GM19455 (cell line): Measurements from ENCODE around the gene USH1G.
"Not testable (repeated sequence)": the region's sequence is repeated elsewhere in the genome, so short reads cannot be mapped to it uniquely, and the experiment has no call there.

Experiments used
- ATAC-seq: cut with Tn5 transposase; IDR thresholded peaks from one replicate; pipeline ENCODE4 v1.9.1; 2021; ENCODE audit not compliant: unreplicated experiment

Gene USH1G

GRCh38 chr17:74935585-74936469, 12.8 kb upstream of the USH1G start, which contains the start of gene OTOP3:
Gene OTOP3 (plus strand): TSS chr17:74935898. CDS start chr17:74935922, 24 bp downstream.
- ATAC-seq, result no peak

- no peak for ATAC-seq
These were observed 12.0 kb upstream of the USH1G start for GRCh38 chr17:74935048-74935447.

DNA sequence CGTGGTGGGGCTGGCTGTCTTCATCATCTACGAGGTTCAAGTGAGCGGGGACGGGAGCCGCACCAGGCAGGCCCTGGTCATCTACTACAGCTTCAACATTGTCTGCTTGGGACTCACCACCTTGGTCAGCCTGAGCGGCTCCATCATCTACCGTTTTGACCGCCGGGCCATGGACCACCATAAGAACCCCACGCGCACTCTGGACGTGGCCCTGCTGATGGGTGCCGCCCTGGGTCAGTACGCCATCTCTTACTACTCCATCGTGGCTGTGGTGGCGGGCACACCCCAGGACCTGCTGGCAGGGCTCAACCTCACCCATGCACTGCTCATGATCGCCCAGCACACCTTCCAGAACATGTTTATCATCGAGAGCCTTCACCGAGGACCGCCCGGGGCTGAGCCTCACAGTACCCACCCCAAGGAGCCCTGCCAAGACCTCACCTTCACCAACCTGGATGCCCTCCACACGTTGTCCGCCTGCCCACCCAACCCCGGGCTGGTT, 7.5 kb upstream of the USH1G start:
- no peak for ATAC-seq

DNA sequence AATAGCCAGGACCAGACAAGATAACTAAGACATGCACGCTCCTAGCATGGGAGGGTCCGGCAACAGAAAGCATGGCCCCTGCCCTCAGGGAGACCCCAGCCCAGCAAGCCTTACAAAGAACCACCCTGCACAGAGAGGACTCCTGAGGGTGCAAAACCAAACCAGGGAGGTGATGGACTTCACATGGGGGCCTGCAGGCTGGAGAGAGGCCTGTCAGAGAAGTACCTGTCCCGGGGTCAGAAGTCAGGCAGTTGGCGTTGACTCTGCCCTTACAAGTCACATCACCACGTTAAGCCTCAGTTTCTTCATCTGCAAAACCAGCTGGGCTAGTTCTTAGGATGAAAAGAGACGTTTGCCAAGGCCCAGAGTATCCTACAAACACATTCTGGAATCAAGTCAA, 5.7 kb upstream of the USH1G start:
- ATAC-seq, result no peak

DNA sequence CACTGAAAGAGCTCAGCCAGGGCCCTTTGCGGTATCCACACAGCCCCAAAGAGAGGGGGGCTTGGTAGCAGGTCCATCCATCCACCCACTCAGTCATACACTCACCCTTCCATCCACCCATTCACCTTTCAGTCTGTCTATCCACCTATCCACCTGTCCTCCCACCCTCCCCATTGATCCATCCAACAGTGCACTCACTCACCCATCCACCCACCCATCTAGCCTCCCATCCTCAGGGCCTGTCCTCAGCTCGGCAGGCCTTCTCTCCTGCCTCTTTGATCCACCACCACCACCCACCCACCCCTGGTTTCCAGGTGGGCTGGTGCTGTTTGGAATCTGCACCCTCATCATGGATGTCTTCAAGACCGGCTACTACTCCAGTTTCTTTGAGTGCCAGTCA, 2.2 kb upstream of the USH1G start:
- no peak for ATAC-seq

DNA sequence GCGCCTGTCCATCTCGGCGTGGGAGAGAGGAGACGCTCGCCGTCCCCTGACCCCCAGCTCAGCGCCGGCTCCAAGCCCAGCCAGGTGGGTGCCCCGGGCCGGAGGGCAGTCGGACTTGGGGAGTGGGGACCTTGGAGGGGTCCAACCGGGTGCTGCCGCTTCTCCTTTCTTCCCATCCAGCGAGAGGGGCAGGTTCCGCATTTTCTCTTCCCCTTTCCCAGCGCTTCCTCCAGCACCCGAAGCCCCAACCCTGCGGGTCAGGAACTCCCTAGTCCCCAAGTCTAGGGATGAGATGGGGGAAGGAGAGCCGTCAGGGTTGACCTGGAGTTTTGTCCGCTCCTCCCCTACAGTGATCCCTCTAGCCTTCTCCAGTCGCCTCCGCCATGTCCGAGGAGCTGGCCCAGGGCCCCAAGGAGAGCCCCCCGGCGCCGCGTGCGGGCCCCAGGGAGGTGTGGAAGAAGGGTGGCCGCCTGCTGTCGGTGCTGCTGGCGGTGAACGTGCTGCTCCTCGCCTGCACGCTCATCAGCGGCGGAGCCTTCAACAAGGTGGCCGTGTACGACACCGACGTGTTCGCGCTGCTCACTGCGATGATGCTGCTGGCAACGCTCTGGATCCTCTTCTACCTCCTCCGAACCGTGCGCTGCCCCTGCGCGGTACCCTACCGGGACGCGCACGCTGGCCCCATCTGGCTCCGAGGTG, 1.3 kb upstream of the USH1G start, which contains the start of gene OTOP2:
Gene OTOP2, plus strand, starts transcription at position 24 of the 699 bp plus-strand sequence. Its CDS starts 360 bp downstream, at position 384.
- ATAC-seq, result no peak

- ATAC-seq, result no peak
These were observed 639 bp upstream of the USH1G start for GRCh38 chr17:74923538-74924249.

DNA sequence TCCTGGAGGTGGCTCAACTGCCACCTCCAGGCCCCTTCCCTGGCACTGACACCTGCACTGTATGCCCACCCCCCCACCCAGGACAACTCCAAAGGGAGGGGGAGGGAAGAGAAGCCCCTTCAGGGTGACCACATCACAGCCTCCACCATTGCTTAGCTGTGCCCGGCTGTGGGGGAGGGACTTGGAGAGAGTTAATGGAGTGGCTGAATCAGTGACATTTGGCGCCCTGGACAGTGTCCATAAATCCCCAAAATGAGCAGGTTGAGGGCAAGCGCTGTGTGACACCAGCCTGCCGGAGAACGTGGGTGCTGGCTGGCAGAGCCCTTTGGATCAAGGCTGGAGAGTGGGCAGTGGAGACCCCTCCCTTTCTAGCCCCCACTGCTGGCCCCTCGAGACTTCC, 883 bp downstream of the USH1G start:
- ATAC-seq, result no peak

DNA sequence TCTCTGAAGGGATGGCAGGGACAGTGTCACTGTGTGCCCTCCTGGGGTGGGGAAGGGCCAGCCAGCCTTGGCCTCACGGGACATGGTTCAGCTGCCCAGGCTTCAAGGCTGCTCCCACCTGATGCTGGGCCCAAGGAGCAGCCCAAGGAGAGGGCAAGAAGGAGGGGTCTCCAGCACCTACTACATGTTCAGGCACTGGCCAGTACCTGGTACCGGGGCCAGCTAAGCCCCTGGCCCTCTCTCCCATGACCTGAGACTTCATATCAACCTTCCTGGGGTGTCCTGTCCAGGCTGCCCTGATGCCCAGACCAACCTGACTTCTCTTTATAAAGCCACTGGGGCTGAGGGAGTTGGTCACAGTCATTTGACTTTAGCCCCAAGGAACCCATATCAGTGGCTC, 1.3 kb downstream of the USH1G start:
- ATAC-seq, result no peak

DNA sequence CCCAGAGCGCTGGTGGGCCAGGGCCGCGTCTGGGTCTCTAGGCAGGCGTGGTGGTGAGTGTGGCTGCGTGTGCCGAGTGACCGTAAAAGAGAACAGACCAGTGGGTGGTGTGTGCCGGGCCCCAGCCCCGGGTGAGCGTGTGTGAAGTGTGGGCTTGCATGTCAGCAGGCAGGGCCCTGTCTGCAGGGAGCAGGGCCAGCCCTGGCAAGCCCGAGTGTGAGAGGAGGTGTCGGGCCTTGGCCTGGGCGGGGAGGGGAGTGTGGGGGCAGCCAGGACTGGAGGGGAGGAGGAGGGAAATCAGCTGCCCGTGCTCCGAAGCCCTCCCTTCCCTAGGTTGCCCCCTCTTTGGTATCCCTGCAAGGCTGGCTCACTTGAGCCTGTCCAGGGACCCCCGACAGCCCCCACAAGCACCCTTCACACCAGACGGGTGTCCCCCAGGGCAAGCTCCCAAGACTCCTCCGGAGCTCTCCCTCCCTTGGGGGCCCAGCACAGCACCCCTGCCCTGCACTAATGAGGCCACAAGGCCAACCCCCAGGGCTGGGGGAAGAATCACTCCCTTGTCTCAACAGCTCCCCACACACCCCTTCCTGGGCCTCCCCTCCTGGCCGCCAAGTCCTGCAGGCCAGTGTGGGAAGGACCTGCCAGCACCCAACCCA, 1.9 kb downstream of the USH1G start:
- no peak for ATAC-seq

DNA sequence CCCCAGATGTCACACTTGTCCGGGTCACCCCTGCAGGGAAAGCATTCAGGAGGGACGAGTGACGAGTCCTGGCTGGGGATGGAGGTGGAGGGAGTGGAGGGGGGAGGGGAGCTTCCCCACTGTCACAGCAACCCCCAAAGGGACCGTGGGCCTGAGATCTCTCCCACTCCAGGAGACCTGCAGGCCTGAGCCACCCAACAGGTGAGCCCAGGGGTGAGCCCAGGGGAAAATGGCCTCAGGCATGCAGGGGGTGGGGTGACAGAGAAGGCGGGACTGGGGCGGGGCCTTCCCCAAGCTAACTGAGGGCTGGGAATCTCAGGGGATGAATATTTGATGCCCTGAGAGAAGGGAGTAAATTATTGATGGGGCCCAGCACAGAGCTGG, 2.4 kb downstream of the USH1G start:
- ATAC-seq, result no peak

- ATAC-seq, result no peak
These were observed 2.8 kb downstream of the USH1G start for GRCh38 chr17:74920306-74920620.

- no peak for ATAC-seq
These were observed 3.4 kb downstream of the USH1G start for GRCh38 chr17:74919440-74920305.

DNA sequence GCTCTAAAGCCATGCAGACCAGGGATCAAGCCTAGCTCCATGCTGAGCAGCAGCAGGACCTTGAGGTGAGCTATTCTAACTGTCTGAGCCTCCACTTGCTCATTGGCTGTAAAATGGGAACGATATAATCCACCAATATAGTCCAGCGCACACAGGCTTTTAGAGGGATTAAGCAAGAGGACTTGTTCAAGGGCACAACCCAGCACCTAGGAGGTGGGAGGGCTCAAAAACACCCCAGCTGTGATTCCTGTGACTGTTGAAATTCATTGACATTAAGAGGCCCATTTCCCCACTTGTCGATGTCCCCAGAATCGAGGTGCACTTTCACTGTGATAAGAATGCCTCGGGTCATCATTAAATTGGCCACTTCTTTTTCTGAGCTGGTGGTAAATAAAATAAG, 4.1 kb downstream of the USH1G start:
- ATAC-seq, result no peak

DNA sequence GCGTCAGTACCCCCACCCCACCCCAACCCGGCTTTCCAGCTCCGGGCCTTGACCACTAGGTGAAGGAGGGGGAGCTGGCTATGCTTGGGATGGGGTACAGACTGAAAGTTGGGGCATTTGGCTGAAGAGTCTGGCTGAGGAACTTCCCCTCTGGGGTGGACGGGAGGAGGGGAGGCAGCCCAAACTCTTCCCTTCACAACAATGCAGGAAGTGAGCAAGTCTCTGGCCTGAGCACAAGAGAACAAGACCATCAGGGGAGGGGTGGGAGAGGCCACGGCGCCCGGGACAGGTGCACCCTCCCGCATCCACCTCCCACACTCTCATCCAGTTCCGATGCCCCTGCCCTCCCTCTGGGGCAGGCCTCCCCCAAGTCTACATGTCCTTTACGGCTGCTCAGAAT, 5.6 kb downstream of the USH1G start:
- ATAC-seq, result no peak

GRCh38 chr17:74916851-74917199, 6.2 kb downstream of the USH1G start:
- ATAC-seq, result no peak

- ATAC-seq, result no peak
These were observed 6.8 kb downstream of the USH1G start for GRCh38 chr17:74916136-74916850.

- not testable (repeated sequence) for ATAC-seq
These were observed 11.6 kb downstream of the USH1G start for GRCh38 chr17:74911423-74911822.

GRCh38 chr17:74909097-74909496, 14.0 kb downstream of the USH1G start:
- ATAC-seq, result not testable (repeated sequence)
